K562 (cell line): ENCODE results near the gene MALRD1. TPM values are rescaled to one million over a fixed set of nuclear protein-coding genes. Genes with fewer than 3 reads are reported as not detected.

ENCODE experiments used
- ATAC-seq: fragments of 200-7000 bp; cut with Tn5 transposase; 3 replicates; pipeline ENCODE4 v1.9.1; 2020; ENCODE audit warnings: moderate library complexity
- BruUV-seq: library from RNA; stranded (reverse); fragments of 400-500 nt; replicated peaks from 2 replicates; lab custom pipeline; 2021; lab: Mats Ljungman, UMichigan
- CTCF ChIA-PET: fragments of 300-600 bp; formaldehyde crosslinking; extraction: SDS; loops from one replicate; lab custom pipeline; 2021; ENCODE audit warnings: low intra/inter-chr PET ratio; lab: Yijun Ruan, JAX
- POLR2A ChIA-PET: fragments of 300-600, 350-650 bp; sonication (Branson Sonifier 250); formaldehyde crosslinking; extraction: SDS; loops from one replicate; lab custom pipeline; 2021; ENCODE audit warnings: antibody characterized with exemption, inconsistent platforms; lab: Yijun Ruan, JAX
- DNase-seq, 4 experiments: peaks; one replicate each; pipeline versions ENCODE4 v3.0.0 to v3.0.0-alpha.2; 2011 to 2018; ENCODE audit warnings: low spot score in 3 of 4, mixed read lengths in 3 of 4; ENCODE audit errors: extremely low read depth in 1 of 4
- FAIRE-seq: peaks from 2 replicates; lab custom pipeline; 2011; peaks lifted over from hg19 to GRCh38; lab: Jason Lieb, UNC
- H2AFZ ChIP-seq: 2 replicates; pipeline ENCODE4 v1.6.0; 2011; ENCODE audit warnings: low read depth, low read length, control low read depth, inconsistent platforms
- H3K27ac ChIP-seq: fragments of 200-600 bp; 3 replicates; pipeline ENCODE4 v1.8.0; 2011; ENCODE audit warnings: low read depth, mild to moderate bottlenecking, control low read depth, inconsistent platforms, low read length, moderate library complexity, mixed read lengths; ENCODE audit errors: extremely low read depth
- H3K27me3 ChIP-seq, 2 experiments: fragments of 300-600 bp in 1 of 2; 2 replicates in 1 of 2; 3 replicates in 1 of 2; pipeline versions ENCODE4 v1.6.0 to v1.8.0; 2011; ENCODE audit warnings: inconsistent platforms in 2 of 2, low read length in 2 of 2, mild to moderate bottlenecking in 1 of 2, mixed read lengths in 1 of 2, moderate library complexity in 1 of 2; ENCODE audit not compliant: control insufficient read depth in 2 of 2, insufficient read depth in 2 of 2
- H3K36me3 ChIP-seq: fragments of 300-600 bp; 3 replicates; pipeline ENCODE4 v1.8.0; 2011; ENCODE audit warnings: mild to moderate bottlenecking, low read length, inconsistent platforms; ENCODE audit not compliant: control insufficient read depth, insufficient read depth
- H3K4me1 ChIP-seq, 2 experiments: fragments of 200-600 bp in 1 of 2; replicated peaks in 1 of 2; 2 replicates in 1 of 2; 3 replicates in 1 of 2; pipeline versions ENCODE4 v1.5.1 to v1.8.0; 2011; ENCODE audit warnings: inconsistent platforms in 2 of 2, low read length in 2 of 2, mild to moderate bottlenecking in 1 of 2, mixed read lengths in 1 of 2, moderate library complexity in 1 of 2; ENCODE audit not compliant: control insufficient read depth in 2 of 2, insufficient read depth in 2 of 2
- H3K4me2 ChIP-seq: 2 replicates; pipeline ENCODE4 v1.6.1; 2011; ENCODE audit warnings: low read length, control low read depth, inconsistent platforms, mixed read lengths; ENCODE audit not compliant: insufficient read depth
- H3K4me3 ChIP-seq: fragments of 200-600 bp; sonication (generic), shearing (Covaris generic); 2 replicates; pipeline ENCODE4 v1.5.1; 2016; ENCODE audit warnings: control low read depth, inconsistent platforms
- H3K79me2 ChIP-seq: fragments of 200-600 bp; 3 replicates; pipeline ENCODE4 v1.8.0; 2011; ENCODE audit warnings: low read length, inconsistent platforms; ENCODE audit not compliant: control insufficient read depth, insufficient read depth
- H3K9ac ChIP-seq, 2 experiments: 2 replicates each; pipeline versions ENCODE4 v1.6.0 to v1.6.1; 2011; ENCODE audit warnings: low read depth in 2 of 2, low read length in 2 of 2, control low read depth in 1 of 2, inconsistent platforms in 1 of 2, mild to moderate bottlenecking in 1 of 2, mixed read lengths in 1 of 2; ENCODE audit not compliant: insufficient read depth in 1 of 2
- H3K9me1 ChIP-seq: one replicate; pipeline ENCODE4 v1.6.0; 2011; ENCODE audit warnings: inconsistent platforms, mild to moderate bottlenecking, low read length, moderate library complexity; ENCODE audit not compliant: control insufficient read depth, insufficient read depth
- H3K9me3 ChIP-seq: replicated peaks from 2 replicates; pipeline ENCODE4 v1.5.1; 2011; ENCODE audit warnings: low read depth, low read length, inconsistent platforms; ENCODE audit not compliant: control insufficient read depth, insufficient read depth
- H4K20me1 ChIP-seq: replicated peaks from 2 replicates; pipeline ENCODE4 v1.6.1; 2011; ENCODE audit warnings: low read length, inconsistent platforms, mixed read lengths; ENCODE audit not compliant: control insufficient read depth, insufficient read depth
- ARID1B ChIP-seq: fragments of 450-650 bp; IDR thresholded peaks from 2 replicates; pipeline ENCODE4 v1.6.1; 2016; ENCODE audit warnings: antibody characterized with exemption, mild to moderate bottlenecking, inconsistent platforms
- ARNT ChIP-seq, 2 experiments: fragments of 450-650 bp; IDR thresholded peaks; 2 replicates each; pipeline ENCODE4 v1.6.1; 2016; ENCODE audit warnings: mild to moderate bottlenecking in 1 of 2
- GABPB1 ChIP-seq: sonication (generic); formaldehyde crosslinking; IDR thresholded peaks from 2 replicates; pipeline ENCODE4 v1.8.0; 2022; ENCODE audit warnings: mild to moderate bottlenecking, missing genetic modification reagents
- MAFK ChIP-seq: IDR thresholded peaks from 2 replicates; pipeline ENCODE4 v1.6.1; 2011; ENCODE audit warnings: low read length, improper control_type of control experiment
- MIER1 ChIP-seq: fragments of 450-650 bp; IDR thresholded peaks from 2 replicates; pipeline ENCODE4 v1.6.1; 2016; ENCODE audit warnings: antibody characterized with exemption, mild to moderate bottlenecking, low read depth
- NBN ChIP-seq: fragments of 450-650 bp; IDR thresholded peaks from 2 replicates; pipeline ENCODE4 v1.6.1; 2016; ENCODE audit warnings: low read depth, mild to moderate bottlenecking
- PPARD ChIP-seq: fragments of 250-450 bp; sonication (Bioruptor Pico); IDR thresholded peaks from 2 replicates; pipeline ENCODE4 v1.8.0; 2022; ENCODE audit warnings: inconsistent platforms, mild to moderate bottlenecking, moderate library complexity
- TRIM24 ChIP-seq, 2 experiments: fragments of 450-650 bp; IDR thresholded peaks; 2 replicates each; pipeline ENCODE4 v1.6.1; 2016
- ZNF134 ChIP-seq: fragments of 250-450 bp; sonication (Bioruptor Pico); conservative IDR thresholded peaks from 2 replicates; pipeline ENCODE4 v1.4.0; 2020
- ZNF699 ChIP-seq: fragments of 250-450 bp; sonication (Bioruptor Pico); IDR thresholded peaks from 2 replicates; pipeline ENCODE4 v1.8.0; 2021; ENCODE audit warnings: mild to moderate bottlenecking, moderate library complexity; ENCODE audit not compliant: insufficient replicate concordance
- ZNF707 ChIP-seq: fragments of 250-450 bp; sonication (Bioruptor Pico); conservative IDR thresholded peaks from 2 replicates; pipeline ENCODE4 v1.8.0; 2022; ENCODE audit warnings: inconsistent platforms, mild to moderate bottlenecking, moderate library complexity
- WGBS: fragments of 100-300 bp; shearing (Covaris generic); methylation state at CpG from one replicate; pipeline ENCODE4 v1.1.6; 2016; ENCODE audit warnings: low coverage, mixed read lengths; ENCODE audit not compliant: insufficient coverage; ENCODE audit errors: missing lambda C conversion rate; 5-methylcytosine and 5-hydroxymethylcytosine counted together
- in situ Hi-C: fragments of 300-500 bp; cut with MboI; formaldehyde crosslinking; loops from 4 replicates; pipeline ENCODE4 v1.15.0; 2018; ENCODE audit warnings: inconsistent platforms, mixed read lengths
- intact Hi-C: fragments of 100-400 bp; cut with micrococcal nuclease; formaldehyde crosslinking; loops from 2 replicates; pipeline ENCODE4 v1.14.2; 2022
- polyA plus RNA-seq, 8 experiments: library from polyadenylated mRNA; depleted of rRNA in 4 of 8; stranded (reverse) in 5 of 8; unstranded in 3 of 8; fragments of >200 nt; fragmentation: Nextera tagmentation in 2 of 8; fragmentation: Illumina TruSeq in 1 of 8; extraction: Ambion mirVana in 2 of 8; extraction: Trizol in 1 of 8; gene quantifications; 2 replicates each; pipeline versions ENCODE4 v1.2.1 to v1.2.3, GENCODE V29; 2011 to 2014; ENCODE audit warnings: inconsistent platforms in 1 of 8, missing spikeins in 1 of 8
- total RNA-seq, 7 experiments: library from RNA; depleted of rRNA in 6 of 7; stranded (reverse); fragments of >200 nt in 6 of 7; fragmentation: Illumina TruSeq in 2 of 7; extraction: Trizol in 2 of 7; gene quantifications; 2 replicates each; pipeline versions ENCODE4 v1.2.1 to v1.2.3, GENCODE V29; 2011 to 2021; ENCODE audit warnings: low replicate concordance in 1 of 7
- TF ChIP-seq, protein P1 (sequence below): fragments of 150-350 bp; IDR thresholded peaks from 2 replicates; pipeline ENCODE4 v1.6.1; 2014; ENCODE audit warnings: low read depth, mild to moderate bottlenecking, low read length, borderline replicate concordance
- TF ChIP-seq, protein P2 (sequence below): fragments of 250-450 bp; sonication (Bioruptor Pico); IDR thresholded peaks from 2 replicates; pipeline ENCODE4 v1.8.0; 2021; ENCODE audit warnings: moderate library complexity, mild to moderate bottlenecking, inconsistent platforms

MALRD1 gene
- total and polyA plus RNA-seq, 9 of the 15 experiments (the other 6 are each of a cell fraction or from before 2014, with no cell fraction given): not detected

GRCh38 chr10:19385846-19386450, 337.3 kb downstream of the MALRD1 start:
- no peak overlapping the region for H3K4me3 ChIP-seq
- intact Hi-C loops (no loop called here), in situ Hi-C loops (no loop called here)
- no peaks in the 10 kb centered on the region for H3K4me1 ChIP-seq
- H3K27me3 ChIP-seq: no peaks in the 10 kb centered on the region
- H2AFZ ChIP-seq: no peak overlapping the region
- POLR2A ChIA-PET: no interaction called here
- no peaks in the 10 kb centered on the region for H3K36me3 ChIP-seq
- TF ChIP-seq MAFK (no peak), NBN (no peak)
- no peaks in the 10 kb centered on the region for H3K9me1 ChIP-seq
- FAIRE-seq (no peak), DNase-seq (no peak), ATAC-seq (no peak)
- WGBS: 0% methylated on average over 3 of the region's 3 CpGs
- H3K4me2 ChIP-seq: no peak overlapping the region
- H3K79me2 ChIP-seq: no peaks in the 10 kb centered on the region
- H3K9me3 ChIP-seq: no peaks in the 10 kb centered on the region; the same call in 1 of the 2 replicates
- BruUV-seq: no TSS peak
- no peak overlapping the region for H3K9ac ChIP-seq
- no peak overlapping the region for H3K27ac ChIP-seq
- H4K20me1 ChIP-seq: no peaks in the 10 kb centered on the region
- CTCF ChIA-PET: no interaction called here

DNA sequence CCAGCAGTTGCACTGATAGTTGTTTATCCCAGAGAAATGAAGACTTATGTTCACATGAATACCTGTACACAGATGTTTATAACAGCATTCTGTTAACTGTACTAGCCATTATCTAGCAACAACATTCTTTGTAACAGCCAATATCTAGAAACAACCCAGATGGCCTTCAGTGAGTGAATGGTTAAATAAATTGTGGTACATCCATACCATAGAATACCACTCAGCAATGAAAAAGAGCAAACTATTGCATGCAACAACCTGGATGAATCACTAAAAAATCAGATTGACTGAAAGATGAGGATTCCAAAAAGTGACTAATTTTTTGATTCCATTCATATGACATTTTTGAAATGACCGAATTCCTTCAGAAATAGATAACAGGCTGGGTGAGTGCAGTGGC, 360.3 kb downstream of the MALRD1 start:
- Histone ChIP-seq H3K27ac (no peak overlapping the region), H3K4me2 (no peak overlapping the region), H3K27me3 (no peaks in the 10 kb centered on the region), H3K36me3 (no peaks in the 10 kb centered on the region), H3K4me1 (no peaks in the 10 kb centered on the region), H4K20me1 (no peaks in the 10 kb centered on the region), H2AFZ (no peak overlapping the region), H3K4me3 (no peak overlapping the region), H3K9me1 (no peaks in the 10 kb centered on the region), H3K9ac (no peak overlapping the region), H3K79me2 (no peaks in the 10 kb centered on the region), H3K9me3 (no peaks in the 10 kb centered on the region; the same call in 1 of the 2 replicates)
- ChIA-PET CTCF (no interaction called here), POLR2A (no interaction called here)
- in situ Hi-C loops: no loop called here
- ATAC-seq: no peak
- DNase-seq: no peak
- intact Hi-C loops: no loop called here
- 10% methylated on average over 1 of the region's 1 CpG for WGBS
- BruUV-seq: no TSS peak
- FAIRE-seq: no peak
- TF ChIP-seq, protein P1, sequence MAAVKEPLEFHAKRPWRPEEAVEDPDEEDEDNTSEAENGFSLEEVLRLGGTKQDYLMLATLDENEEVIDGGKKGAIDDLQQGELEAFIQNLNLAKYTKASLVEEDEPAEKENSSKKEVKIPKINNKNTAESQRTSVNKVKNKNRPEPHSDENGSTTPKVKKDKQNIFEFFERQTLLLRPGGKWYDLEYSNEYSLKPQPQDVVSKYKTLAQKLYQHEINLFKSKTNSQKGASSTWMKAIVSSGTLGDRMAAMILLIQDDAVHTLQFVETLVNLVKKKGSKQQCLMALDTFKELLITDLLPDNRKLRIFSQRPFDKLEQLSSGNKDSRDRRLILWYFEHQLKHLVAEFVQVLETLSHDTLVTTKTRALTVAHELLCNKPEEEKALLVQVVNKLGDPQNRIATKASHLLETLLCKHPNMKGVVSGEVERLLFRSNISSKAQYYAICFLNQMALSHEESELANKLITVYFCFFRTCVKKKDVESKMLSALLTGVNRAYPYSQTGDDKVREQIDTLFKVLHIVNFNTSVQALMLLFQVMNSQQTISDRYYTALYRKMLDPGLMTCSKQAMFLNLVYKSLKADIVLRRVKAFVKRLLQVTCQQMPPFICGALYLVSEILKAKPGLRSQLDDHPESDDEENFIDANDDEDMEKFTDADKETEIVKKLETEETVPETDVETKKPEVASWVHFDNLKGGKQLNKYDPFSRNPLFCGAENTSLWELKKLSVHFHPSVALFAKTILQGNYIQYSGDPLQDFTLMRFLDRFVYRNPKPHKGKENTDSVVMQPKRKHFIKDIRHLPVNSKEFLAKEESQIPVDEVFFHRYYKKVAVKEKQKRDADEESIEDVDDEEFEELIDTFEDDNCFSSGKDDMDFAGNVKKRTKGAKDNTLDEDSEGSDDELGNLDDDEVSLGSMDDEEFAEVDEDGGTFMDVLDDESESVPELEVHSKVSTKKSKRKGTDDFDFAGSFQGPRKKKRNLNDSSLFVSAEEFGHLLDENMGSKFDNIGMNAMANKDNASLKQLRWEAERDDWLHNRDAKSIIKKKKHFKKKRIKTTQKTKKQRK: no peak
- no peak for TF ChIP-seq ZNF699 (CRISPR knock-in tag)
- no peak for TF ChIP-seq ZNF134 (CRISPR knock-in tag)
- no peak for TF ChIP-seq PPARD (CRISPR knock-in tag)
- no peak for TF ChIP-seq ZNF707
- TF ChIP-seq MIER1: no peak
- no peak for TF ChIP-seq GABPB1 (CRISPR knock-in tag)
- no peak for TF ChIP-seq TRIM24 (IDR thresholded peaks at IDR 0.05)
- no peak for TF ChIP-seq ARNT (IDR thresholded peaks at IDR 0.05)
- TF ChIP-seq ARID1B: no peak
- TF ChIP-seq, protein P2, sequence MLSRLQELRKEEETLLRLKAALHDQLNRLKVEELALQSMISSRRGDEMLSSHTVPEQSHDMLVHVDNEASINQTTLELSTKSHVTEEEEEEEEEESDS: no peak
